Urinary bladder (tissue), 4 donors: ENCODE measurements around the gene OR5K3. TPM values are rescaled to one million over a fixed set of nuclear protein-coding genes. Genes with fewer than 3 reads are reported as not detected.
"Not testable (repeated sequence)": the region's sequence is repeated elsewhere in the genome, so short reads cannot be mapped to it uniquely, and the experiment has no call there.

Experiments used
- DNase-seq: peaks from one replicate; pipeline ENCODE4 v3.0.0-alpha.2; 2015; ENCODE audit errors: extremely low spot score
- H3K27ac ChIP-seq: one replicate; pipeline ENCODE4 v1.5.1; 2013; ENCODE audit warnings: low read depth, mild to moderate bottlenecking, moderate library complexity
- H3K36me3 ChIP-seq: one replicate; pipeline ENCODE4 v1.6.1; 2013; ENCODE audit warnings: mild to moderate bottlenecking, moderate library complexity; ENCODE audit not compliant: insufficient read depth
- H3K4me1 ChIP-seq: one replicate; pipeline ENCODE4 v1.6.1; 2013; ENCODE audit warnings: mild to moderate bottlenecking, moderate library complexity; ENCODE audit not compliant: insufficient read depth
- H3K4me3 ChIP-seq: one replicate; pipeline ENCODE4 v1.5.1; 2013; ENCODE audit warnings: low read depth, low read length
- WGBS: extraction: QIAGEN DNeasy Blood & Tissue Kit; methylation state at CpG from one replicate; pipeline ENCODE4 v1.1.7; 2013; 5-methylcytosine and 5-hydroxymethylcytosine counted together
- polyA plus RNA-seq: library from polyadenylated mRNA; stranded (reverse); fragments of 200-250 nt; gene quantifications from one replicate; pipeline ENCODE4 v1.2.3, GENCODE V29; 2013
- total RNA-seq: library from RNA; depleted of rRNA; stranded (reverse); fragments of >200 nt; gene quantifications from one replicate; pipeline ENCODE4 v1.2.3, GENCODE V29; 2014
- donor health status: healthy with polysubstance abuse.
- donor health status: healthy.

The OR5K3 gene
- total and polyA plus RNA-seq, 2 donors = not detected

DNA sequence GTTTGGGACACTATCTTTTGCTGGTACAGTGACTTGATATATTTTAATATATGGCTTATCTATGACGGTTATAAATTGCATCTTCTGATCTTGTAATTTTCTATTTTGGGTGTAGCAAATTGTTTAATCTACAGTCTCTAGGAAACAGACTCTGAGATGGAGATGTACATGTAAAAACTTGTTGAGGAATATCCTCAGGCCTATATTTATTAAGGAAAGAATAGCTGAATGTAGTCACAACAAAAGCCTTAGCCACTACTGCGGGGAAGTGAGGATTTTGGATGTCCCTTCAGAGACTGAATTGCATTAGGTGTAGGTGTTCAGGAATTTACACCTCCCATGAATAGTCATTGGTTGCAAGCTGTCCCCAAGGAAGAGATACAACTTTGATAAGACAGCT lies 13.8 kb upstream of the OR5K3 start:
- Histone ChIP-seq H3K4me3 (no peak overlapping the region), H3K4me1 (no peaks in the 10 kb centered on the region), H3K27ac (no peak overlapping the region), H3K36me3 (no peaks in the 10 kb centered on the region)
- 41% methylated on average over 2 of the region's 2 CpGs for WGBS
- DNase-seq = no peak

DNA sequence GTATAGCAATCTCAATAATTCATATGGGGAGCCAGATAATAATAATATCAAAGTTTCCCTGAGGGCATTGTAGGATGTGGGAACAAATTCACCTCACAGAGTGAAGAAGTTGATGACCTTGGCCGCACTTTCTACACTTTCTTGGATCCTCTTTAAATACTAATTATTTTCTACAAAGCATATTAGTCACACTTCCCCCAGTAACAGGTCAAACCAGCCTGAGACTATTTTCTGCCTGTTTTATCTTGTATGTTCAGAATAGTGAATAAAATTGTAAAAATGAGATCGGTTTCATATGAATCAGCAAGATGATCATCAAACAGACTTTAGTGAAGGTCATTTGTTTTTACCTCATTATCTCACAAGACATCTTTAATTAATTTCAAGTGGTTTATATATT lies 2.3 kb upstream of the OR5K3 start:
- DNase-seq = no peak
- H3K4me1 ChIP-seq = no peaks in the 10 kb centered on the region
- 80% methylated on average over 2 of the region's 2 CpGs for WGBS

DNA sequence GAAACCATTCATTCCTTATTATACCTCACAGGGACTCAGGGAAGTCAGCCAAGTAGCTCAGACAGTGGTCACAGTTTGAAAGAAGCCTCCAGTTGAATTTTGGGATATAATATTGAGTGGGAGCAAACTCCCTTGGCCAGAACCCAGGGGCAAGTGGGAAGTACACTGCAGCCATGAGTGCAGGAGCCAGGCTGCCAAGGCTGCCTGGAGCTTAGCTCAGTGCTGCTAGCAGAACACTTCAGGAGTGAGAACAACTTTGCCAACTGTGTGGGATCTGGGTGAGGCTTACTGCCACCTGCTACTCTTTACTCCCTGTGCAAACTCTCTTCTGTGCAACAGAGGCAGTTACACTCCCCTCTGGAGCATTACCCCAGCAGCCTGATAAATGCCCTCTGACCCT lies 4.6 kb downstream of the OR5K3 start:
- Histone ChIP-seq H3K4me3 (no peak overlapping the region), H3K27ac (no peak overlapping the region), H3K4me1 (no peaks in the 10 kb centered on the region), H3K36me3 (no peaks in the 10 kb centered on the region)
- DNase-seq = no peak

More for the DNA sequence above, 2.3 kb upstream of the OR5K3 start:
- H3K4me3 ChIP-seq = no peak overlapping the region
- no peak overlapping the region for H3K27ac ChIP-seq
- H3K36me3 ChIP-seq = no peaks in the 10 kb centered on the region

GRCh38 chr3:98396482-98396881 lies 6.0 kb downstream of the OR5K3 start:
- H3K4me3 ChIP-seq, H3K4me1 ChIP-seq, H3K36me3 ChIP-seq, H3K27ac ChIP-seq, DNase-seq: not testable (repeated sequence)
- WGBS = 92% methylated on average over 4 of the region's 4 CpGs

GRCh38 chr3:98398513-98398912 lies 8.0 kb downstream of the OR5K3 start:
- Histone ChIP-seq H3K4me3 (no peak overlapping the region), H3K36me3 (no peaks in the 10 kb centered on the region), H3K4me1 (no peaks in the 10 kb centered on the region), H3K27ac (no peak overlapping the region)
- no peak for DNase-seq

- WGBS = 95% methylated on average over 1 of the region's 1 CpG
Observed at GRCh38 chr3:98402507-98402906, 12.0 kb downstream of the OR5K3 start.

GRCh38 chr3:98404010-98404409 lies 13.5 kb downstream of the OR5K3 start:
- DNase-seq = no peak
- Histone ChIP-seq H3K36me3 (no peaks in the 10 kb centered on the region), H3K27ac (no peak overlapping the region), H3K4me1 (no peaks in the 10 kb centered on the region), H3K4me3 (no peak overlapping the region)

More at GRCh38 chr3:98402507-98402906, 12.0 kb downstream of the OR5K3 start:
- H3K27ac ChIP-seq = no peak overlapping the region
- no peak overlapping the region for H3K4me3 ChIP-seq
- no peaks in the 10 kb centered on the region for H3K4me1 ChIP-seq
- DNase-seq = no peak
- H3K36me3 ChIP-seq = no peaks in the 10 kb centered on the region

GRCh38 chr3:98406034-98406433 lies 15.6 kb downstream of the OR5K3 start:
- 92% methylated on average over 2 of the region's 2 CpGs for WGBS
- Histone ChIP-seq H3K36me3 (no peaks in the 10 kb centered on the region), H3K4me3 (no peak overlapping the region), H3K27ac (no peak overlapping the region), H3K4me1 (no peaks in the 10 kb centered on the region)
- DNase-seq = no peak

DNA sequence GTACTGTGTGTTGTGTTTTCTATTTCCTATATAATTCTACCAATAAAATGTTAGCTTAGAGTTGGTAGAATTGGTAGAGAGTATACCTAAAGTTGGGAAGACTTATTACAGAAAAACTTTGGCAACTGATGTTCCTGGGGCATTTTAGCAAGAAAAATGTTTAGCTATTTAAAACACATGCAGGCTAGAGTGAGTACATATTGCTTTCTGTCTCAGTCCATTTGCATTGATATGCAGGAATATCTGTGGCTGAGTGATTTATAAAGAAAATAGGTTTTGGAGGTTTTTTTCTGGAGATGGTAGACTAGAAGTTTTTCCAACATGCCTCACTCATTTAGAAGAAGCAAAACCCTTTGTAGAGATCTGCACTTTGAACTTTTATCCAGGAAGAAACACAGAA lies 42.1 kb downstream of the OR5K3 start:
- Histone ChIP-seq H3K4me3 (no peak overlapping the region), H3K36me3 (no peaks in the 10 kb centered on the region)

GRCh38 chr3:98433764-98434163 lies 43.3 kb downstream of the OR5K3 start:
- Histone ChIP-seq H3K27ac (no peak overlapping the region), H3K36me3 (no peaks in the 10 kb centered on the region), H3K4me3 (no peak overlapping the region), H3K4me1 (no peaks in the 10 kb centered on the region)
- 33% methylated on average over 2 of the region's 2 CpGs for WGBS
- DNase-seq = no peak

More for the DNA sequence above, 42.1 kb downstream of the OR5K3 start:
- no peaks in the 10 kb centered on the region for H3K4me1 ChIP-seq
- no peak overlapping the region for H3K27ac ChIP-seq
- no peak for DNase-seq

- no peaks in the 10 kb centered on the region for H3K4me1 ChIP-seq
- WGBS = 80% methylated on average over 4 of the region's 4 CpGs
- H3K27ac ChIP-seq = no peak overlapping the region
- no peak overlapping the region for H3K4me3 ChIP-seq
- DNase-seq = no peak
- no peaks in the 10 kb centered on the region for H3K36me3 ChIP-seq
Observed at GRCh38 chr3:98434412-98434811, 43.9 kb downstream of the OR5K3 start.

DNA sequence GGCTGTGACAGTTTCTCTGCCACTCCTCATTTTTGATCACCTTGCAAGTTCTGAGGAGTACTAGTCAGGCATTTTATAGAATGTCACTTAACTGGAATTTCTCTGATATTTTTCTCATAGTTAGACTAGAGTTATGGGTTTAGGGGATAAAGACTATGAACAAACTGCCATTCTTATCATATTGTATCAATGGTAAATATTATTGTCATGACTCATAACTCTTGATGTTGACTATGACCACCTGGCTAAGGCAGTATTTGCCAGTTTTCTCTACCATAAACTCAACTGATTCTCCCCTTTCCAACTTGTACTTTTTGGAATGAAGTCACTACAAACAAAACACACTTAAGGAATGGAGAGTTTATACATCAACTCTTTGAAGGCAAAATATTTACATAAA lies 49.8 kb downstream of the OR5K3 start:
- H3K27ac ChIP-seq = no peak overlapping the region
- no peaks in the 10 kb centered on the region for H3K4me1 ChIP-seq
- H3K4me3 ChIP-seq = no peak overlapping the region
- H3K36me3 ChIP-seq = no peaks in the 10 kb centered on the region
- no peak for DNase-seq

Other genes starting within 250 kb of the OR5K3 start
- gene OR5H14, start 243.2 kb upstream of the OR5K3 start, total RNA-seq = not detected
- gene OR5H14, start 243.2 kb upstream of the OR5K3 start, polyA plus RNA-seq = not detected
- gene OR5H15, start 224.0 kb upstream of the OR5K3 start, total RNA-seq = not detected
- not detected for gene OR5H15, start 224.0 kb upstream of the OR5K3 start, polyA plus RNA-seq
- not detected for gene OR5H6, start 126.4 kb upstream of the OR5K3 start, total RNA-seq
- gene OR5H6, start 126.4 kb upstream of the OR5K3 start, polyA plus RNA-seq = not detected
- not detected for gene OR5H2, start 108.2 kb upstream of the OR5K3 start, total RNA-seq
- gene OR5H2, start 108.2 kb upstream of the OR5K3 start, polyA plus RNA-seq = not detected
- not detected for gene OR5K4, start 36.8 kb upstream of the OR5K3 start, total RNA-seq
- not detected for gene OR5K4, start 36.8 kb upstream of the OR5K3 start, polyA plus RNA-seq
- gene OR5K1, start 72.5 kb downstream of the OR5K3 start, total RNA-seq = not detected
- gene OR5K1, start 72.5 kb downstream of the OR5K3 start, polyA plus RNA-seq = not detected
- gene OR5K2, start 107.0 kb downstream of the OR5K3 start, total RNA-seq = not detected
- not detected for gene OR5K2, start 107.0 kb downstream of the OR5K3 start, polyA plus RNA-seq
- 107 TPM for gene CLDND1, start 132.2 kb downstream of the OR5K3 start, total RNA-seq
- 104 TPM for gene CLDND1, start 132.2 kb downstream of the OR5K3 start, polyA plus RNA-seq
- gene GPR15, start 141.3 kb downstream of the OR5K3 start, total RNA-seq = not detected
- 0.61 TPM for gene GPR15, start 141.3 kb downstream of the OR5K3 start, polyA plus RNA-seq
- 16.2 TPM for gene CPOX, start 202.9 kb downstream of the OR5K3 start, total RNA-seq
- 12.4 TPM for gene CPOX, start 202.9 kb downstream of the OR5K3 start, polyA plus RNA-seq